Mucosa of stomach (tissue), 1 donor: Measurements from ENCODE around the gene TM2D3.

Experiments
- H3K27me3 ChIP-seq: one replicate; pipeline ENCODE4 v1.7.0; 2013; ENCODE audit warnings: mild to moderate bottlenecking, low read length; ENCODE audit not compliant: control insufficient read depth, insufficient read depth
- H3K36me3 ChIP-seq: one replicate; pipeline ENCODE4 v1.7.0; 2013; ENCODE audit warnings: low read length; ENCODE audit not compliant: control insufficient read depth, insufficient read depth
- H3K4me1 ChIP-seq: one replicate; pipeline ENCODE4 v1.7.0; 2013; ENCODE audit warnings: mild to moderate bottlenecking, low read length; ENCODE audit not compliant: control insufficient read depth, insufficient read depth
- H3K4me3 ChIP-seq: one replicate; pipeline ENCODE4 v1.7.0; 2013; ENCODE audit warnings: low read length
- H3K9ac ChIP-seq: one replicate; pipeline ENCODE4 v1.7.0; 2013; ENCODE audit warnings: mild to moderate bottlenecking, low read length, moderate library complexity
- H3K9me3 ChIP-seq: one replicate; pipeline ENCODE4 v1.7.0; 2013; ENCODE audit warnings: mild to moderate bottlenecking, low read length, moderate library complexity; ENCODE audit not compliant: control insufficient read depth
- donor health status: Pancreatic carcinoma.

The TM2D3 gene

GRCh38 chr15:101618076-101618475 lies 34.1 kb downstream of the TM2D3 start:
- no peaks in the 10 kb centered on the region for H3K36me3 ChIP-seq
- H3K4me1 ChIP-seq: peaks cover 11% of the 10 kb centered on the region
- H3K4me3 ChIP-seq: no peak overlapping the region
- H3K9me3 ChIP-seq: no peaks in the 10 kb centered on the region
- H3K27me3 ChIP-seq: peaks cover 3% of the 10 kb centered on the region
- no peak overlapping the region for H3K9ac ChIP-seq

GRCh38 chr15:101617390-101617965 lies 34.7 kb downstream of the TM2D3 start:
- Histone ChIP-seq H3K9me3 (no peaks in the 10 kb centered on the region), H3K9ac (no peak overlapping the region), H3K27me3 (peaks cover 3% of the 10 kb centered on the region), H3K4me3 (no peak overlapping the region), H3K4me1 (peaks cover 11% of the 10 kb centered on the region), H3K36me3 (no peaks in the 10 kb centered on the region)

GRCh38 chr15:101615986-101616848 lies 36.0 kb downstream of the TM2D3 start:
- Histone ChIP-seq H3K4me3 (no peak overlapping the region), H3K9ac (no peak overlapping the region), H3K27me3 (peaks cover 3% of the 10 kb centered on the region)

DNA sequence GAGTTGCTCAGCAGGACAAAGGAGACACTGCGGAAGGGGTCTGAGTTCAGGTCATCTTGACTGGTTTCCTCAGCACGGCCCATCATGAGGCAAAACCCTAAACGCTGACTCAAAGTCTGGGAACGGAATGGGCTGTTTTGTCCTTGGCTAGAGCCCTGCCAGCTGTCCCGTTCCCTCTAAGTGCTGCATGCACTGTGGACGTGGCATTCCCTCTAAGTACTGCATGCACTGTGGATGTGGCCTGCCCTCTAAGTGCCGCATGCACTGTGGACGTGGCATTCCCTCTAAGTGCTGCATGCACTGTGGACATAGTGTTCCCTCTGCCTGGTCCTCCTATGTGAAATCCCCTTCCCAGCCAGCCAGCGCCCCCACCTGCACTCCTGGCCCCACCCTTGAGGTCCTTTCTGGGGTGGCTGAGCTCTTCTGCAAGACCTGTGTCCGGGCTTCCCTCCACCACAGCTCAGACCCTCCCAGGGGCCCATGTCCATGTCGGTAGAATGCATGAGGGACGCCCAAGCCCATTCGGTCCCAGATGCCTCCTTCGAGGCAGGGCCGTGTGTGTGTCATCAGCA lies 36.7 kb downstream of the TM2D3 start:
- Histone ChIP-seq H3K27me3 (peaks cover 3% of the 10 kb centered on the region), H3K4me1 (peaks cover 11% of the 10 kb centered on the region), H3K9ac (no peak overlapping the region), H3K4me3 (no peak overlapping the region), H3K9me3 (no peaks in the 10 kb centered on the region), H3K36me3 (no peaks in the 10 kb centered on the region)

More at GRCh38 chr15:101615986-101616848, 36.0 kb downstream of the TM2D3 start:
- Histone ChIP-seq H3K9me3 (no peaks in the 10 kb centered on the region), H3K4me1 (peaks cover 11% of the 10 kb centered on the region), H3K36me3 (no peaks in the 10 kb centered on the region)

- Histone ChIP-seq H3K4me3 (no peak overlapping the region), H3K36me3 (no peaks in the 10 kb centered on the region), H3K4me1 (peaks cover 11% of the 10 kb centered on the region), H3K9ac (no peak overlapping the region), H3K9me3 (no peaks in the 10 kb centered on the region), H3K27me3 (peaks cover 3% of the 10 kb centered on the region)
Measured at GRCh38 chr15:101614761-101615160, 37.4 kb downstream of the TM2D3 start.

DNA sequence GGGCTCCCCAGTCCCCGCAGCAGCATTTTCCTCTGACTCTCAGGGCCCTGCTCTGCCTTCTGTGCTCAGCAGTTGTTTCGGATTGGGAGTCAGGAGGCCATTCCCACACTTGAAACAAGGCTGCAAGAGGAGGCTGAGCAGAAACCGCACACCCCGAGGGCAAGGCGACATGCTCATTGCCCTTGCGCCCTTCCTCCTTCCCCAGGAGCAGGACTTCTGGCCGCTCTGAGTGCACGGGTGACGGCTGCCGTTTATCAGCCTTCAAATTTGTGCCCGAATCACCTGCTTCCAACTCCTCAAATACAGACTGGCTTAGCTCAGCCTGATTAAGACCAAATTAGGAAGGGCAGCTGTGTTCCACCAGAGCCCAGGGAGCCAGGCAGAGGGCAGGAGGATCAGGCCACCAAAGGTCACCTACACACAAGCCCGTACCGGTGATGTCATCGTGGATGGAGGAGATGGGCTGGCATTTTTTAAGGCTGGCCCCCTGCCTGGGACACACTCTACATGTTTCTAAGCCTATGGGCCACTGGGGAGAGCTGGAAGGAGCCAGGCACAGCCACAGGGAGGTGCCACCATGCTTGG lies 38.1 kb downstream of the TM2D3 start:
- Histone ChIP-seq H3K9ac (no peak overlapping the region), H3K27me3 (peaks cover 3% of the 10 kb centered on the region), H3K4me1 (peaks cover 11% of the 10 kb centered on the region), H3K4me3 (no peak overlapping the region), H3K36me3 (no peaks in the 10 kb centered on the region), H3K9me3 (no peaks in the 10 kb centered on the region)

- Histone ChIP-seq H3K4me1 (peaks cover 11% of the 10 kb centered on the region), H3K36me3 (no peaks in the 10 kb centered on the region), H3K9me3 (no peaks in the 10 kb centered on the region), H3K4me3 (no peak overlapping the region), H3K9ac (no peak overlapping the region), H3K27me3 (peaks cover 3% of the 10 kb centered on the region)
Measured at GRCh38 chr15:101613130-101614000, 38.8 kb downstream of the TM2D3 start.

GRCh38 chr15:101612676-101613075 lies 39.5 kb downstream of the TM2D3 start:
- H3K9ac ChIP-seq: no peak overlapping the region

GRCh38 chr15:101611580-101612299 lies 40.4 kb downstream of the TM2D3 start:
- no peaks in the 10 kb centered on the region for H3K9me3 ChIP-seq
- no peak overlapping the region for H3K4me3 ChIP-seq
- H3K4me1 ChIP-seq: peaks cover 17% of the 10 kb centered on the region
- H3K9ac ChIP-seq: no peak overlapping the region
- no peaks in the 10 kb centered on the region for H3K36me3 ChIP-seq
- peaks cover 3% of the 10 kb centered on the region for H3K27me3 ChIP-seq

More at GRCh38 chr15:101612676-101613075, 39.5 kb downstream of the TM2D3 start:
- peaks cover 13% of the 10 kb centered on the region for H3K4me1 ChIP-seq
- no peaks in the 10 kb centered on the region for H3K36me3 ChIP-seq
- H3K27me3 ChIP-seq: peaks cover 3% of the 10 kb centered on the region
- H3K9me3 ChIP-seq: no peaks in the 10 kb centered on the region
- H3K4me3 ChIP-seq: no peak overlapping the region

DNA sequence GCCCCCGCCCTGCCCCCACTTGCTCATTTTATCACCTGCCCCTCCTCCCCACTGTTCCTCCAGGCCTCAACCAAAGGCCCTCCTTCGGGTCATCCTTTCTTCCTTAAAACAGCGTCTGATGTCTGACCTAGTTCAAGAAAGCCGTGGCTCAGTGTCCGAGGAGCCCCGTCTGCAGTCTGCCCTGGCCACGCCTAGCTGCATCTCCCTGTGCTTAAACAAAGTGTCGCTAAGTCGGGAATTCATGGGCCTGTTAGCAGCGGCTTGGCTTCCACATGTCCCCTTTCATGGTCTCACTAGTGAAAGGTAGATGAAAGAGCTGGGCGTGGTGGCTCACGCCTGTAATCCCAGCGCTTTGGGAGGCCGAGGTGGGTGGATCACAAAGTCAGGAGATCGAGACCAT lies 41.2 kb downstream of the TM2D3 start:
- Histone ChIP-seq H3K36me3 (no peaks in the 10 kb centered on the region), H3K27me3 (peaks cover 3% of the 10 kb centered on the region), H3K9ac (no peak overlapping the region), H3K4me3 (no peak overlapping the region), H3K9me3 (no peaks in the 10 kb centered on the region), H3K4me1 (peaks cover 14% of the 10 kb centered on the region)

GRCh38 chr15:101610611-101611000 lies 41.6 kb downstream of the TM2D3 start:
- H3K4me1 ChIP-seq: peaks cover 10% of the 10 kb centered on the region
- peaks cover 3% of the 10 kb centered on the region for H3K27me3 ChIP-seq
- no peak overlapping the region for H3K9ac ChIP-seq
- no peaks in the 10 kb centered on the region for H3K36me3 ChIP-seq
- no peak overlapping the region for H3K4me3 ChIP-seq
- H3K9me3 ChIP-seq: no peaks in the 10 kb centered on the region
